ENCODE results near the gene NOTCH1.

Gene NOTCH1

DNA sequence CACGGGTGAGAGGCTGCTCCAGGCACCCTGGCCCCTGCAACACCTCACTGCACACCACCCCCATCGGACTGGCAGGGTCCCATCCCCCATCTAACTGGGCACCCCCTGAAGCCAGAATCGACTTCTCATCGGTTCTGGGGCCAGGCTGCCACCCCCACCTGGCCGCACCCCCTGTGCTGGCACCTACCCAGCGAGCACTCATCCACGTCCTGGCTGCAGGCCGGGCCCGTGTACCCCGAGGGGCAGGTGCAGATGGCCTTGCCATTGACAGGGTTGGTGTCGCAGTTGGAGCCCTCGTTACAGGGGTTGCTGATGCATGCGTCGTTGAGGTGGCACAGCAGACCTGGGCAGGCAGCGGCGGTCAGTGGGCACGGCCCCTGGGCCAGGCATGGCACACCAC is 27.9 kb downstream of the NOTCH1 start:
- no peak overlapping the region for H3K27ac ChIP-seq
- TF ChIP-seq, protein P1, sequence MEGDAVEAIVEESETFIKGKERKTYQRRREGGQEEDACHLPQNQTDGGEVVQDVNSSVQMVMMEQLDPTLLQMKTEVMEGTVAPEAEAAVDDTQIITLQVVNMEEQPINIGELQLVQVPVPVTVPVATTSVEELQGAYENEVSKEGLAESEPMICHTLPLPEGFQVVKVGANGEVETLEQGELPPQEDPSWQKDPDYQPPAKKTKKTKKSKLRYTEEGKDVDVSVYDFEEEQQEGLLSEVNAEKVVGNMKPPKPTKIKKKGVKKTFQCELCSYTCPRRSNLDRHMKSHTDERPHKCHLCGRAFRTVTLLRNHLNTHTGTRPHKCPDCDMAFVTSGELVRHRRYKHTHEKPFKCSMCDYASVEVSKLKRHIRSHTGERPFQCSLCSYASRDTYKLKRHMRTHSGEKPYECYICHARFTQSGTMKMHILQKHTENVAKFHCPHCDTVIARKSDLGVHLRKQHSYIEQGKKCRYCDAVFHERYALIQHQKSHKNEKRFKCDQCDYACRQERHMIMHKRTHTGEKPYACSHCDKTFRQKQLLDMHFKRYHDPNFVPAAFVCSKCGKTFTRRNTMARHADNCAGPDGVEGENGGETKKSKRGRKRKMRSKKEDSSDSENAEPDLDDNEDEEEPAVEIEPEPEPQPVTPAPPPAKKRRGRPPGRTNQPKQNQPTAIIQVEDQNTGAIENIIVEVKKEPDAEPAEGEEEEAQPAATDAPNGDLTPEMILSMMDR (conservative IDR thresholded peaks at IDR 0.05), result no peak

DNA sequence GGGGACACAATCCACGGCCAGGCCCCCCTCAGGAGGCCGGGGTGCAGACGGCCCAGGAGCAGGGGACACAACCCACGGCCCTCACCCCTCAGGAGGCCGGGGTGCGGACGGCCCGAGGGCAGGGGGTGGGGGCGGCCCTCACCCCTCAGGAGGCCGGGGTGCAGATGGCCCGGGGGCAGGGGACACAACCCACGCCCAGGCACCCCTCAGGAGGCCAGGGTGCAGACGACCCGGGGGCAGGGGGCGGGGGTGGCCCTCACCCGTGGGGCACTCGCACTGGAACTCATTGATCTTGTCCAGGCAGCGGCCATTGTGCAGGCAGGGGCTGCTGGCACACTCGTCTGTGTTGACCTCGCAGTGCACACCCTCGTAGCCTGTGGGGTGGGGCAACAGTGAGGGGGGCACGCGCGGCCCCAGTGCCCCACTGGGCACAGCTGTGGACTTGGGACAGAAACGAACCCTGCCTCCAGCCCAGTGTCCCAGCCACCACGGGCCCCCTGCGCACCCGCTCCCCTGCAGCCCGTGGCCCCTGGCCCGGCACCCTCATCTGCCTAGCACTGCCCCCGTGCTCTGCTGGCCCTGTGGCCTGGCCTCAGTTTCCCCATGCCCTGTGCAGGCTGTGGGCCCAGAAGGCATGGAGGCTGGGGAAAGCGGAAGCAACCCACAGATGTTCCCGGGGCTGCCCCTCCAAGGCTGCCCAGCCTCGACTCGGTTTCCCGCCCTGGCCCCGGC is 28.7 kb downstream of the NOTCH1 start:
- TF ChIP-seq, protein P1 (conservative IDR thresholded peaks at IDR 0.05), result no peak
- no peak overlapping the region for H3K27ac ChIP-seq

DNA sequence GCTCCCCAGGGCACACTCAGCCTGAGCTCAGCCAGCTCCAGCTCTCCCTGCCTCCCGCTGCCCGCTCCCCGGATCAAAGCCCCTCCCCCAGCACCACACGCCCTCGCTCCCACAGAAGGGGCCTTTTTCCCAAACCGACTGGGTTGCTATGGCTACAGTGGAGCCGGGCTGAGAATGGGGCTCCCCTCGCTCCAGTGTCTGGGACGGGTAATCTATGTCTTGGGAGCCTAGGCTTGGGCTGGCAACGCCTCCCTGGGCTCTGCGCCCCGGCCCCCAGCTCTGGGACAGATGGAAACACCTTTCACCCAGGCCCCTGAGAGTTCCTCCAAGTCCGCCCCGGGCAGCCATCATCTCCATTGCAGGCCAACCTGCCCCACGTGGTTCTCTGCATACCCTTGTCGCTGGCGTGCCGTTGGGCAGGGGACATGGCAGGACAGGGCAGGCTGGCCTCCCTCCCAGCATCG is 29.6 kb downstream of the NOTCH1 start:
- H3K27ac ChIP-seq, result no peak overlapping the region

DNA sequence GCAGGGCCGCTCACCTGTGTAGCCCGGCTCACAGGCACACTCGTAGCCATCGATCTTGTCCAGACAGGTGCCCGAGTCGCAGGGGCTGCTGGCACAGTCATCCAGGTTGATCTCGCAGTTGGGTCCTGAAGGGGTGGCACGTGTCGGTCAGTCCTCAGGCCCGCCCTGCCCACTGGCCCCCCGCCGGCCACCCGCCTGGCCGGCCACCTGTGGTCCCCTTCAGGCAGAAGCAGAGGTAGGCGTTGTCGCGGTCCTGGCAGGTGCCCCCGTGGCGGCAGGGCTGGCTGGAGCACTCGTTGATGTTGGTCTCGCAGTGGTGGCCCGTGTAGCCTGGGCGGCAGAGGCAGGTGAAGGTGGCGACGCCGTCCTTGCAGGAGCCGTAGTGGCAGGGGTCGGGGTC is 30.6 kb downstream of the NOTCH1 start:
- TF ChIP-seq, protein P1 (conservative IDR thresholded peaks at IDR 0.05), result no peak

More for the DNA sequence above, 29.6 kb downstream of the NOTCH1 start:
- TF ChIP-seq, protein P1 (conservative IDR thresholded peaks at IDR 0.05), result no peak

DNA sequence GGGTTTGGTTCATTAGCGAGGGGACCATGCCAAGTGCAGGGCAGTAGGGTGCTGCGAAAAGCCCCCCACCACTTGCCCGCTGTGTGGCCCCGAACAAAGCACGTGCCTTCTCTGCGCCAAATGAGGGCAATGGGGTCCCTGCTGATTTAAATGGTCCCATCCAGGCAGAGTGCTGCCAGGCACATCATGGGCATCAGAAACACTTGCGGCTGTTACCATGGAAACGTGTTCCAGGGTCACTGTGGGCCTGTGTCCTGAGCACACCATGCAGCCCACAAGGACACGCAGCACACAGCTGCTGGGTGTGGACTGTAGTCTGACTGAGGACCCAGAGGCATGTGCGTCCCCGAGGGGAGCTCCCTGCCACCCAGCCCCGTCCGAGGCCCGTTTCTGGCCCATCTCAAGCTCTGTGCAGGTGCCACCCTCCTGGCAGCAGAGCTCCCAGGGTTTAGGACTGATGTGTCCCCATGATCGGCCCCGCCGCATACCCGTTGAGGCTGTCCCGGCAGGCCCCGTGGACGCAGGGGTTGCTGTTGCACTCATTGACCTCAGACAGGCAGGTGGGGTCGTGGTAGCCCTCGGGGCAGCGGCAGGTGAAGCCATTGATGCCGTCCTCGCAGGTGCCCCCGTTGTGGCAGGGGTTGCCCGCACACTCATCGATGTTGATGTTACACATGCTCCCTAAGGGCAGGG is 31.7 kb downstream of the NOTCH1 start:
- TF ChIP-seq, protein P1 (conservative IDR thresholded peaks at IDR 0.05), result no peak
- no peak overlapping the region for H3K27ac ChIP-seq

More for the DNA sequence above, 30.6 kb downstream of the NOTCH1 start:
- H3K27ac ChIP-seq, result no peak overlapping the region

DNA sequence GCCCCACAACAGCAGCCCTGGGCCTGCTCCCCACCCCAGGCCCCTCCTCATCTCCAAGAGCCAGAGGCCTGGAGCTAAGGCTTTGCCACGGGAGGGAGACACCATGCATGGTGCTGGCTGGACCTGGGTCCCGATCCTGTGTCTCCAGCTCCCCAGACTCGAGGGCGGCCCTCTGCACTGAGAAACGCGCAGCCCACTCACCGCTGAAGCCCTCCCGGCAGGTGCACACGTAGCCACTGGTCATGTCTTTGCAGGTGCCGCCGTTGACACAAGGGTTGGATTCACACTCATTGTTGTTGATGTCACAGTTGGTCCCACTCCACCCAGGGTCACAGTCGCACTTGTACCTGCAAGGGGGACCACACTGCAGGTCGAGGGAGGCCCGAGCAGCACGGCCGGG is 32.7 kb downstream of the NOTCH1 start:
- H3K27ac ChIP-seq, result no peak overlapping the region
- TF ChIP-seq, protein P1 (conservative IDR thresholded peaks at IDR 0.05), result no peak

DNA sequence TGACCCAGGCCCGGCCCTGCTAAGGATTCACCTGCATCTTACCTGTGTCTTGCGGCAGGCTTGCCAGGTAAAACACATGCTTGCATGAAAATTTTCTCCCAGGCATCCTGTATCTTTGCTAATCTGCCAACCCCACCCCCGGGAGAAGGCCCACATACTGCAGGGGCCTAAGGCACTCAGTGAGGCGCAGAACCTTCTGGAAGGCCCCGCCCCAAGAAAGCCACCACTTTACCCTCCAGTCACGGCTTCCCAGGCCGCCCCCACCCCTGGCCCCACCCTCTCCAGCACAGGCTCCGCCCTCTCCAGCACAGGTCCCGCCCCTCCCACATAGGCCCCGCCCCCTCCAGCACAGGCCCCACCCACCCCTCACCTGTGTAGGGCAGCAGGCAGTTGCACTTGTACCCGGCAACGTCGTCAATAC is 33.2 kb downstream of the NOTCH1 start:
- TF ChIP-seq, protein P1 (conservative IDR thresholded peaks at IDR 0.05), result no peak
- no peak overlapping the region for H3K27ac ChIP-seq

Data from VCaP (cell line).